Ishikawa (cell line): Measurements from ENCODE around the gene WDR4.

Experiments
- CEBPB ChIP-seq: IDR thresholded peaks from 2 replicates; pipeline ENCODE4 v1.6.1; 2012
- CREB1 ChIP-seq: IDR thresholded peaks from 2 replicates; pipeline ENCODE4 v1.6.1; 2012; ENCODE audit warnings: low read depth
- EGR1 ChIP-seq: IDR thresholded peaks from 2 replicates; pipeline ENCODE4 v1.6.1; 2012
- EP300 ChIP-seq: IDR thresholded peaks from 2 replicates; pipeline ENCODE4 v1.6.1; 2012; ENCODE audit warnings: borderline replicate concordance
- FOXM1 ChIP-seq: IDR thresholded peaks from 2 replicates; pipeline ENCODE4 v1.6.1; 2012; ENCODE audit warnings: low read depth, borderline replicate concordance
- NFIC ChIP-seq: IDR thresholded peaks from 2 replicates; pipeline ENCODE4 v1.6.1; 2012
- RAD21 ChIP-seq: IDR thresholded peaks from 2 replicates; pipeline ENCODE4 v1.6.1; 2012; ENCODE audit warnings: low read depth
- TAF1 ChIP-seq: IDR thresholded peaks from 2 replicates; pipeline ENCODE4 v1.6.1; 2012; ENCODE audit warnings: low read depth, mild to moderate bottlenecking
- TCF12 ChIP-seq: IDR thresholded peaks from 2 replicates; pipeline ENCODE4 v1.6.1; 2012; ENCODE audit warnings: low read depth
- TEAD4 ChIP-seq: IDR thresholded peaks from 2 replicates; pipeline ENCODE4 v1.6.1; 2012
- YY1 ChIP-seq: IDR thresholded peaks from 2 replicates; pipeline ENCODE4 v1.6.1; 2012; ENCODE audit warnings: low read depth
- ZBTB7A ChIP-seq: IDR thresholded peaks from 2 replicates; pipeline ENCODE4 v1.6.1; 2012; ENCODE audit warnings: low read depth
- TF ChIP-seq, protein P1 (sequence below): IDR thresholded peaks from 2 replicates; pipeline ENCODE4 v1.6.1; 2012
- TF ChIP-seq, protein P2 (sequence below): IDR thresholded peaks from 2 replicates; pipeline ENCODE4 v1.6.1; 2012
- TF ChIP-seq, protein P3 (sequence below): IDR thresholded peaks from 2 replicates; pipeline ENCODE4 v1.6.1; 2012; ENCODE audit warnings: low read depth, mild to moderate bottlenecking

WDR4 gene

DNA sequence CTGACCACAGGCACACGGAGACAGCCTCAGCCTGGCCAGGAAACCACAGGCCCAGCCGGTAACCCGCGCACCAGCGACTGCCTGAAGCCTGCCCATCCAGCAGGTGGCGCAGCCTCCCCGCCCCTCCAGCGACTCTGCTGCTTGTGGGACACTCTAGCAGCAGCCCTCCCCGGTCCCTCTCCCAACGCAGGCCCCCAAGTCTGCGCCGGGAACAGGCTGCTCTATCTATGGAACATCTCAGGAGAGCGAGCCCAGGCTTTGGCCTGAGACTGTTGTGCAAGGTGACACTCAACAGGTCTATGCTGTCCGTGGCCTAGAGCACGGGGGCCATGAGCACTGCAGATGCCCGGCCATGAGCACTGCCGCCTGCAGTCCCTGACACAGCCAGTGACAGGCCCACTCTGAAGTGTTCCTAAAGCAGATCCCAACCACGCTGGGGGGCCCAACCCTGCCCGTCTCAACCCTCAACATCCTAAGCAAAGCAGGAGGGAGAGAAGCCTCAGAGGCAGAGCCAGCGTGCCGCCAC is 28.4 kb downstream of the WDR4 start:
- TF ChIP-seq YY1 = no peak
- TF ChIP-seq RAD21 = peak; percentile 11; the same call in 1 of the 2 replicates

DNA sequence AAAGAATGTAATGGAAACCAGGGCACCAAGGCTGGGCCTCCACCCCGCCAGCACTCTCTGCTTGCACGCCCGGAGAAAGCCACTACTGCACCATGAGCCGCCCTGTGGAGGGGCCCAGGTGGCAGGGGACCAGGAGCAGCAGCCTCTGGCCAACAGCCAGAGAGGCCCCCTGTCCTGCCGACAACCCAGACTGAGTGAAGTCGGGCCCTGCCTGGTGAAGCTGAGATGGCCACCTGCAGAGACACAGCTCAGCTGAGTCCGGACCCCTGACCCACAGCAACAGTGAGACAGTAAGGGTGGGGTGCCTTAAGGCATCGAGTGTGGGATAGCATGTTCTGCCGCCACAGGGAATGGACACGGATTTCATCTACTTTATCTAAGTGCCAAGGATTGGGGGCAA is 28.9 kb downstream of the WDR4 start:
- TF ChIP-seq, protein P1, sequence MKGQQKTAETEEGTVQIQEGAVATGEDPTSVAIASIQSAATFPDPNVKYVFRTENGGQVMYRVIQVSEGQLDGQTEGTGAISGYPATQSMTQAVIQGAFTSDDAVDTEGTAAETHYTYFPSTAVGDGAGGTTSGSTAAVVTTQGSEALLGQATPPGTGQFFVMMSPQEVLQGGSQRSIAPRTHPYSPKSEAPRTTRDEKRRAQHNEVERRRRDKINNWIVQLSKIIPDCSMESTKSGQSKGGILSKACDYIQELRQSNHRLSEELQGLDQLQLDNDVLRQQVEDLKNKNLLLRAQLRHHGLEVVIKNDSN = no peak
- TF ChIP-seq TCF12 = no peak
- no peak for TF ChIP-seq EP300
- no peak for TF ChIP-seq RAD21
- no peak for TF ChIP-seq YY1
- TF ChIP-seq, protein P2, sequence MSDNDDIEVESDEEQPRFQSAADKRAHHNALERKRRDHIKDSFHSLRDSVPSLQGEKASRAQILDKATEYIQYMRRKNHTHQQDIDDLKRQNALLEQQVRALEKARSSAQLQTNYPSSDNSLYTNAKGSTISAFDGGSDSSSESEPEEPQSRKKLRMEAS = no peak
- TF ChIP-seq ZBTB7A = no peak
- no peak for TF ChIP-seq TEAD4
- TF ChIP-seq EGR1 = no peak
- no peak for TF ChIP-seq FOXM1
- TF ChIP-seq NFIC = no peak
- TF ChIP-seq, protein P3, sequence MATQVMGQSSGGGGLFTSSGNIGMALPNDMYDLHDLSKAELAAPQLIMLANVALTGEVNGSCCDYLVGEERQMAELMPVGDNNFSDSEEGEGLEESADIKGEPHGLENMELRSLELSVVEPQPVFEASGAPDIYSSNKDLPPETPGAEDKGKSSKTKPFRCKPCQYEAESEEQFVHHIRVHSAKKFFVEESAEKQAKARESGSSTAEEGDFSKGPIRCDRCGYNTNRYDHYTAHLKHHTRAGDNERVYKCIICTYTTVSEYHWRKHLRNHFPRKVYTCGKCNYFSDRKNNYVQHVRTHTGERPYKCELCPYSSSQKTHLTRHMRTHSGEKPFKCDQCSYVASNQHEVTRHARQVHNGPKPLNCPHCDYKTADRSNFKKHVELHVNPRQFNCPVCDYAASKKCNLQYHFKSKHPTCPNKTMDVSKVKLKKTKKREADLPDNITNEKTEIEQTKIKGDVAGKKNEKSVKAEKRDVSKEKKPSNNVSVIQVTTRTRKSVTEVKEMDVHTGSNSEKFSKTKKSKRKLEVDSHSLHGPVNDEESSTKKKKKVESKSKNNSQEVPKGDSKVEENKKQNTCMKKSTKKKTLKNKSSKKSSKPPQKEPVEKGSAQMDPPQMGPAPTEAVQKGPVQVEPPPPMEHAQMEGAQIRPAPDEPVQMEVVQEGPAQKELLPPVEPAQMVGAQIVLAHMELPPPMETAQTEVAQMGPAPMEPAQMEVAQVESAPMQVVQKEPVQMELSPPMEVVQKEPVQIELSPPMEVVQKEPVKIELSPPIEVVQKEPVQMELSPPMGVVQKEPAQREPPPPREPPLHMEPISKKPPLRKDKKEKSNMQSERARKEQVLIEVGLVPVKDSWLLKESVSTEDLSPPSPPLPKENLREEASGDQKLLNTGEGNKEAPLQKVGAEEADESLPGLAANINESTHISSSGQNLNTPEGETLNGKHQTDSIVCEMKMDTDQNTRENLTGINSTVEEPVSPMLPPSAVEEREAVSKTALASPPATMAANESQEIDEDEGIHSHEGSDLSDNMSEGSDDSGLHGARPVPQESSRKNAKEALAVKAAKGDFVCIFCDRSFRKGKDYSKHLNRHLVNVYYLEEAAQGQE = no peak
- no peak for TF ChIP-seq CREB1
- no peak for TF ChIP-seq CEBPB
- TF ChIP-seq TAF1 = no peak

DNA sequence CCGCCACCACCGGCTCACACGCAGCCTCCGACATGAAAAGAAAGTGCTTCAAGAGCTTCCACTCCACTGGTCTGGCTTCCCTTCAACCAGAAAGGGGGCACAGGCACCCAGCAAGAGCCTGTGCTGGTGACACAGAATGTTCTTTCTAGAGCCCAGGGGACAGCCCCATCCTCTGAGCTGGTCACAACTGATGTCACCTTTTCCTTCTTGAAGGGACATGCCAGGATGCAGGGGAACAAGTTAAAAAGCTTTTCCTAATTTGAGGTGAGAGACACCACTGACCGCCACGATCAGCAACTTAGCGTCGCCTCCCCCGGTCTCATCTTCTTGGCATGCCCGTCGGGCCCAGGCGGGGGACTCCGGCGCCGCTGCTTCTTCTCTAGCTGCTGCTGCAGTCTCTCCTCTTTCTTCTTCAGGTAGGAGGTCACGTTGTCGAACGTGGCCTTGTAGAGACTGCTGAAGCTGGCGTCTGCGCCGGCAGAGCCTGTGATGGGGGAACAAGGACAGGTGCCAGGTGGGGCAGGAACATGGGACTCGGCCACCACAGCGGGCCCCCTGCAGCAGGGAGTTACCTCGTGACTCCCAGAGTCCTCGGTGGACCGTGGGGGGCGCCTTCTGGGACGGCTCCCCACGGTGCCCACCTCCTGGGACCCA is 29.5 kb downstream of the WDR4 start:
- TF ChIP-seq, protein P2 = no peak
- TF ChIP-seq EP300 = no peak
- no peak for TF ChIP-seq FOXM1
- TF ChIP-seq CEBPB = no peak
- no peak for TF ChIP-seq YY1
- no peak for TF ChIP-seq TCF12
- TF ChIP-seq, protein P3 = no peak
- no peak for TF ChIP-seq ZBTB7A
- no peak for TF ChIP-seq TEAD4
- no peak for TF ChIP-seq CREB1
- TF ChIP-seq TAF1 = no peak
- TF ChIP-seq, protein P1 = no peak
- TF ChIP-seq RAD21 = no peak

DNA sequence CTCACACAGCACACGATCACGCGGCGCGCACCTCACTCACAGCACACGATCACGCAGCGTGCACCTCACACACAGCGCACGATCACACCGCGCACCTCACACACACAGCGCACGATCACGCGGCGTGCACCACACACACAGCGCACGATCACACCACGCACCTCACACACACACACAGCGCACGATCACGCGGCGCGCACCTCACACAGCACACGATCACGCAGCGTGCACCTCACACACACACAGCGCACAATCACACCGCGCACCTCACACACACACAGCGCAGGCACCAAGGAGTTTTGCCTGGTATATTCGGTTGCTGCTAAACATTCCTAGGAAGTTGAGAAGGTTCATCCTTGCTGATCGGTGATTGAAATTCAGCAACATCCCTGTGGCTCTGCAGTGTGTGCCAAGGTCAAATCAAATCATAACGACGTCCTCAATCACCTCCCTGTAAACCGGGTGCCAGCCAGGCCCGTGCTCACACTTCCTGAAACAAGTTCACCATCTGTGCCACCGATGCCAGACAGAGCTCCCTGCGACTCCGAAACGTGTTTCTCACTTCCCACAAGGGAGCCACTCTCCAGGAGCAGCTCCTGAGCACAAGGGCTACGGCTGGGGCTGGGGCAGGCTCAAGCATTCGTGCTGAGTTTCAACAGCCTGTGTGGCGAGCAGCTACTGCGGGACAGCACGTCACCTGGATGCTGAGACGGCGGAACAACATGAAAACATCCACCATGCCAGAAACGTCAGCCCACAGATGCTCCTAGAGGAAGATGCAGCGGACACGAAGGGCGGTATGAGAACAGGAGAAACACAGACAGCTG is 30.2 kb downstream of the WDR4 start:
- TF ChIP-seq ZBTB7A (no peak), CREB1 (no peak), CEBPB (no peak)
- TF ChIP-seq, protein P1 = no peak

DNA sequence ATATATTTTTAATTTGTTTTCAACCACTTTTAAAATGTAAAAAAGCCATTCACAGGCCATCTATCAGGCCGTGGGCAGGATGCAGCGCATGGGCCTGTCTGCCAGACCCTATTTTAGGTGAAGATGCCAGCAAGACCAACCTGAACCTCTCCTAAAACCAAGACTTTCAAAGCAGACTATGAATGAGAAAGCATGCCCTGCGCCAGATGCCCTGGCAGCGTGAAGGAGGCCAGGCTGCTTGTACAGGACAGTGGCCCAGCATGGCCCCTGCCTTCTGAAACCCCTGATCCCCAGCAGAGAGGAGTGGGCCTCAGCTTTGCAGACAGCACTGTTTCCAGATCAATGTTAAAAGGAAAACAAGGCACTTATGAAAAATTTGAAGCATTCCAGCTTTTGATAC is 31.6 kb downstream of the WDR4 start:
- no peak for TF ChIP-seq RAD21
